RWPE1 (cell line): Measurements from ENCODE around the gene CERS6.
A peak's percentile ranks its signal among the peaks of the same experiment; 100 is the strongest.

Experiments
- CTCF ChIA-PET: fragments of 350-600 bp; sonication (Branson Sonifier 250); formaldehyde crosslinking; extraction: SDS; loops from one replicate; lab custom pipeline; 2021; lab: Yijun Ruan, JAX
- POLR2A ChIA-PET: fragments of 400-600 bp; formaldehyde crosslinking; extraction: SDS; loops from one replicate; lab custom pipeline; 2020; ENCODE audit warnings: antibody characterized with exemption; ENCODE audit not compliant: low non-redundant PET; lab: Yijun Ruan, JAX
- DNase-seq: peaks from one replicate; pipeline ENCODE4 v3.0.0; 2012; ENCODE audit warnings: low spot score
- H3K27ac ChIP-seq: fragments of 450-650 bp; 2 replicates; pipeline ENCODE4 v1.5.1; 2017
- TF ChIP-seq, protein P1 (sequence below): fragments of 450-650 bp; conservative IDR thresholded peaks from 2 replicates; pipeline ENCODE4 v1.5.1; 2017; ENCODE audit warnings: low read depth, mild to moderate bottlenecking

CERS6 gene

DNA sequence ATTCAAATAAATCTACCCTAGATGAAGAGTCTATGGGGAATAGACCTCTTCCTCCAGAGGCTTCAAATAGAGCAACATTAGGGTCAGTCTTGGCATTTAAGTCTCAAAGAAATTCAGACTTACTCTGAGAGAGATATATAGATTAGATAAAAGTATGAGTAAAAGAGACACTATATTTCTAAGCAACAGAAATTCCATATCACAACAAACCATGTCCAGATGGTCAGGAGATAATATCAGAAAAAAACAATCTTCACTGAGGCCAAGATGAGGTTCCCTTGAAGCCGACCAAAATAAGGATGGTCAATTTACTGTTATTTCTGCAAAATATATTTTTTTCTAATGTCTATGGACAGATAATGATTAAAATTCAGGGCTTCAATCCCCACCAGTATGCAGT is 257.3 kb downstream of the CERS6 start:
- no peak overlapping the region for H3K27ac ChIP-seq
- TF ChIP-seq, protein P1, sequence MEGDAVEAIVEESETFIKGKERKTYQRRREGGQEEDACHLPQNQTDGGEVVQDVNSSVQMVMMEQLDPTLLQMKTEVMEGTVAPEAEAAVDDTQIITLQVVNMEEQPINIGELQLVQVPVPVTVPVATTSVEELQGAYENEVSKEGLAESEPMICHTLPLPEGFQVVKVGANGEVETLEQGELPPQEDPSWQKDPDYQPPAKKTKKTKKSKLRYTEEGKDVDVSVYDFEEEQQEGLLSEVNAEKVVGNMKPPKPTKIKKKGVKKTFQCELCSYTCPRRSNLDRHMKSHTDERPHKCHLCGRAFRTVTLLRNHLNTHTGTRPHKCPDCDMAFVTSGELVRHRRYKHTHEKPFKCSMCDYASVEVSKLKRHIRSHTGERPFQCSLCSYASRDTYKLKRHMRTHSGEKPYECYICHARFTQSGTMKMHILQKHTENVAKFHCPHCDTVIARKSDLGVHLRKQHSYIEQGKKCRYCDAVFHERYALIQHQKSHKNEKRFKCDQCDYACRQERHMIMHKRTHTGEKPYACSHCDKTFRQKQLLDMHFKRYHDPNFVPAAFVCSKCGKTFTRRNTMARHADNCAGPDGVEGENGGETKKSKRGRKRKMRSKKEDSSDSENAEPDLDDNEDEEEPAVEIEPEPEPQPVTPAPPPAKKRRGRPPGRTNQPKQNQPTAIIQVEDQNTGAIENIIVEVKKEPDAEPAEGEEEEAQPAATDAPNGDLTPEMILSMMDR: no peak
- ChIA-PET CTCF (no interaction called here), POLR2A (no interaction called here)
- DNase-seq: no peak

DNA sequence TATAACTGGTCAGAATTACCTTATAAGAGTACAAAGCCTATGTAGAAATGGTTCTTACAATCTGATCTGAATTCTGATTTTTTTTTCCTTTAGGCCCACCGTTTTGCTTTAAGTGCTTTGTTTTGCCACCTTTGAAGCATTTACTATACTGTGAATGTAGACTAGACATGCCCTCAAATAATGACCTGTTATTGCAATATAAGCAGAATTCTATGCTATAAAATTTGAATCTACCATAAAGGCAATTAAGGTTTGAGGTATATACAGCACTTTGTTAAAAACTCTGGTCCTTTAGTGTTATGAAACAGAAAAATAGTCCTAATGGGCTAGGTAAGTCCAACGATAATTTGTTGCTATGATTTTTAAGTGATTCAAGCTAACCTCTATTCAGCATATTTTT is 259.8 kb downstream of the CERS6 start:
- ChIA-PET CTCF (no interaction called here), POLR2A (no interaction called here)
- no peak for DNase-seq
- H3K27ac ChIP-seq: no peak overlapping the region
- TF ChIP-seq, protein P1: no peak

DNA sequence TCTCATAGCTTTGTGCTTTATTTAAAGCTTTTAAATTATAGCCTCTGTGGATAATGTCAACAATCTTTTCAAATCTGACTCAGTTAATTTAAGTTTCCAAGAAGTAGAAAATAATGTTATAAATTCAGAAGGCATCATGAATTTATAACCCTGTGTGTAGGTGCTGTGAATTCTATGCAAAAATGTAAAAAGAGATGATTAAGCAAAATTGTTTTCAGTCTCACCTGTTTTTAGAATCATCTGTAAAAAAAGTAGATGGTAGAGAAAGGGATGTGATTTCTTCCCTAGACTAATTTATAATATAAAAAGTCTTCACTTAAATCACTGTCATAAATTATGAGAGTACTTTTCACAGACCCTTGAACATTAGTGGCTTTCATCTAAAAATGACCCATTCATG is 260.8 kb downstream of the CERS6 start:
- no peak for DNase-seq
- H3K27ac ChIP-seq: no peak overlapping the region
- ChIA-PET CTCF (no interaction called here), POLR2A (no interaction called here)
- TF ChIP-seq, protein P1: no peak

DNA sequence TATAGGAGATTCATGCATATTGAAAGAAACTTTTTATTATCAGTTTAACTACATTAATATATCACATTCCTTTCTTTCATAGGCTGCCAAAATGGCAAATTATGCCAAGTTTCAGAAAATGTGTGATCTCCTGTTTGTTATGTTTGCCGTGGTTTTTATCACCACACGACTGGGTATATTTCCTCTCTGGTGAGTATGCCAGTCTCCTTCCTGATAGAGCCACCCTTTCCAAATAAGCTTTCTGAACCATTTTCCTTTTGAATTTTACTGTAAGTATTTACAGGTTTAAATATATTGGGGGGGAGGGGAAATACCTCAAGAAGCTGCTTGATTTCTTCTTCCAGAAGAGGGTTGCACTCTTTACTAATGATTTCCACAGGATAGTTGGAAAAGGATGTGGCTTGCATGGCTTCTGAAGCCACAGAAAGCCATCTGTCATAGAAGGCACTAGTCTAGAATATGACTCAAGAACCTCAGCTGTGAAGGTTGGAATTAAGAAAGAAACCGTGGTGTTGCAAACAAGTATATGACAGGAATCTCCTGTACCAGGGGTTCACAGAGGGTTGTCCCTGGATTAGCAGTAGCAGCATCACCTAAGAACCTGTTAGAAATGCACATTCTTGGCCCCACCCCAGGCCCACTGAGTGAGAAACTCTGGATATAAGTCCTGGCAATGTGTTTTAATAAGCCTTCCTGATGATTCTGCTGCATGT is 261.9 kb downstream of the CERS6 start:
- CTCF ChIA-PET: interaction anchor here (0.6 kb wide), 1 partner anchor 313 kb away, joined by 3 read pairs; no protein-coding TSS in a partner anchor
- H3K27ac ChIP-seq: no peak overlapping the region
- DNase-seq: no peak
- POLR2A ChIA-PET: no interaction called here
- TF ChIP-seq, protein P1: no peak

DNA sequence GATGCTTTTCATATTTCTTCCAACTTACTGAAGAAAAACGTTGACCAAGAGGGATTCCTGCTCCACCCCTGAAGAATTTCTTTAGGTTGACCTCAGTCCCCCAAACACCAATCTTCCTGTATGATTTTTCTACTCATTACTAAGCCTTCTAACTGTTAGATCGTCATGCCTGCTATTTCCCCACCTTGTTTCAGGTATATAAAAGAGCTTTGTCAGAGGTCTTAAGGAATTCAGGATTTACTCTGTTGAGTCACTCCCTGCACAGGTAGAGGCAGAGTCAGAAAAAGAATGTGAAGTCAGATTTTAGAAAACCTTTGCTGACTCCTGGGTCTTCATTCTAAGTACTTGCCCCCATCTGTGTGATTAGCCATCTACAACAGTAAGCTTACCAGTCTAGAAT is 262.6 kb downstream of the CERS6 start:
- POLR2A ChIA-PET: no interaction called here
- TF ChIP-seq, protein P1: no peak
- H3K27ac ChIP-seq: no peak overlapping the region
- peak; percentile 66 for DNase-seq
- CTCF ChIA-PET: interaction anchor here (0.6 kb wide), 2 partner anchors 96 to 312 kb away, joined by 3 to 4 read pairs; no protein-coding TSS in a partner anchor

DNA sequence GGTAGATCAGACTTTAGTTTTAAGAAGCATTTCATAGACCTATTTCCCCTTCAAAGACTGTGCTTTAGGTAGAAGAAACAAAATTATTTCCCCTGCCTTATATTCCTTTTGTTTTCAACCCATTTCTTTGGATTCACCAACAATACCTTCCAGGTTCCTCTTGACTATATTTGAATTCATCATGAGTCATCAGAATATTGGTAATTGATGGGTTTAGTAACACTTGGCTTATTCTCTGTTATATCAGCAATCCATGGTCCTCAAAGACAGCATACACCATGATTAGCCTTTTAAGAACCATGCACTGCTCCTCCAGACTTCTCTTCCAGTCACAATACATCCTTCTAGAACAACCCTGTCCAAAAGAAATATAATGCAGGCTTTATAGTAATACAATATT is 263.4 kb downstream of the CERS6 start:
- TF ChIP-seq, protein P1: no peak
- DNase-seq: no peak
- no peak overlapping the region for H3K27ac ChIP-seq
- ChIA-PET CTCF (no interaction called here), POLR2A (no interaction called here)
